Activated CD4-positive, alpha-beta memory T cell treated with anti-CD3 and anti-CD28 coated beads, Interleukin-2, amount 10 ng/mL, durations not matched to agents 7 days and 5 days (primary cell): ENCODE data around the gene MYCBP. TPM values are rescaled to one million over a fixed set of nuclear protein-coding genes. Genes with fewer than 3 reads are reported as not detected.

Experiments used
- CTCF ChIA-PET: fragments of 350-600 bp; sonication (Branson Sonifier 250); formaldehyde crosslinking; loops from one replicate; lab custom pipeline; 2021; ENCODE audit warnings: antibody characterized with exemption, inconsistent platforms; lab: Charles Lee
- POLR2A ChIA-PET: fragments of 350-600 bp; sonication (Branson Sonifier 250); formaldehyde crosslinking; loops from one replicate; lab custom pipeline; 2021; ENCODE audit warnings: antibody characterized with exemption; lab: Charles Lee
- DNase-seq: peaks from one replicate; pipeline ENCODE4 v3.0.0-alpha.2; 2020
- H3K27ac Mint-ChIP-seq: one replicate; pipeline ENCODE4 v1.8.0; 2021; ENCODE audit warnings: mild to moderate bottlenecking, mixed read lengths
- H3K27me3 Mint-ChIP-seq: one replicate; pipeline ENCODE4 v1.8.0; 2021; ENCODE audit warnings: mixed read lengths
- H3K36me3 Mint-ChIP-seq: one replicate; pipeline ENCODE4 v1.8.0; 2021; ENCODE audit warnings: low read depth, mixed read lengths
- H3K4me1 Mint-ChIP-seq: one replicate; pipeline ENCODE4 v1.8.0; 2021; ENCODE audit warnings: mixed read lengths
- H3K4me3 Mint-ChIP-seq: one replicate; pipeline ENCODE4 v1.8.0; 2021; ENCODE audit warnings: mild to moderate bottlenecking, mixed read lengths
- H3K9me3 Mint-ChIP-seq: one replicate; pipeline ENCODE4 v1.8.0; 2021; ENCODE audit warnings: mixed read lengths
- total RNA-seq, 2 experiments: library from RNA; stranded (reverse); gene quantifications; one replicate each; pipeline ENCODE4 v1.2.3, GENCODE V29; 2021

The MYCBP gene
- total RNA-seq, 2 experiments from 2014 or later = 55.3 to 60.7 TPM

DNA sequence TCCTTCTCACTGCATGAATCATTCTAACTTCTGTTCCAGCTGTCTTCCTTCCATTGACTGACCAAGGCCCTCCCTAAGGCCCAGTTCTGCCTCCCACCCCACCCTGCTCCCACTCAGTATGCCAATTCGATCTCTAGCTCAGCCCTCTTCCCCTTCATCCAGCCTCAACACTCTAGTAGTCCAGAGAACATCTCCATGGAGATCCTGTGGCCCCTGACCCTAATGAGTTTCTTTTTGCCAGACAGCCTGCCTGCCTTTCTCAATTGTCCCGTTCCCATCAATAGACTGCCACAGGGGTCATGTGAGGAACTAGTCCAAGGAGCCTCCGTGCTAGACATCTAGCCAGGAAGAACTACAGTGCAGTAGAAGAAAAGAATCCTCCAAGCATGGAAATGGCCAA lies 40.0 kb downstream of the MYCBP start:
- H3K27me3 Mint-ChIP-seq = peaks cover 24% of the 10 kb centered on the region

DNA sequence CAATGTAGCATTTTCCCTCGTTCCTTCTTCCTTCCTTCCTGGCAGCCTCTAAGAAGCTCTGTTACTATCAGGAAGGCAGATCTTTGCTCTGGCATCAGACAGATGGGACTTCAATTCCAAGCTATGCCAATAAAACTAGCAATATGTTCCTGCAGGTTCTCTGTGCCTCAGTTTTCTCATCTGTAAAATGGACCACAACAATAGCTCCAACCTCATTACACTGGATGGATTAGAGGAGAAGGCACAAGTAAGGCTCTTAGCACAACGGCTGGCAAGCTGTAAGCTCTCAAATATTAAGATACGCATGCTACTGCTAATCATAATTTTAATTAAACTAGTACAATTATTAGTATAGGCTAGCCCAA lies 40.8 kb downstream of the MYCBP start:
- CTCF ChIA-PET = interaction anchor here (1.3 kb wide), 1 partner anchor 260 kb away, joined by 3 read pairs; no protein-coding TSS in a partner anchor
- Mint-ChIP-seq H3K4me1 (no peaks in the 10 kb centered on the region), H3K27me3 (peaks cover 29% of the 10 kb centered on the region), H3K4me3 (no peak overlapping the region), H3K36me3 (no peaks in the 10 kb centered on the region), H3K27ac (no peak overlapping the region), H3K9me3 (no peaks in the 10 kb centered on the region)
- DNase-seq = no peak
- POLR2A ChIA-PET = no interaction called here

More for the DNA sequence above, 40.0 kb downstream of the MYCBP start:
- DNase-seq = no peak
- POLR2A ChIA-PET = no interaction called here
- Mint-ChIP-seq H3K9me3 (no peaks in the 10 kb centered on the region), H3K4me1 (no peaks in the 10 kb centered on the region), H3K27ac (no peak overlapping the region), H3K4me3 (no peak overlapping the region), H3K36me3 (peaks cover 4% of the 10 kb centered on the region)
- CTCF ChIA-PET = no interaction called here

DNA sequence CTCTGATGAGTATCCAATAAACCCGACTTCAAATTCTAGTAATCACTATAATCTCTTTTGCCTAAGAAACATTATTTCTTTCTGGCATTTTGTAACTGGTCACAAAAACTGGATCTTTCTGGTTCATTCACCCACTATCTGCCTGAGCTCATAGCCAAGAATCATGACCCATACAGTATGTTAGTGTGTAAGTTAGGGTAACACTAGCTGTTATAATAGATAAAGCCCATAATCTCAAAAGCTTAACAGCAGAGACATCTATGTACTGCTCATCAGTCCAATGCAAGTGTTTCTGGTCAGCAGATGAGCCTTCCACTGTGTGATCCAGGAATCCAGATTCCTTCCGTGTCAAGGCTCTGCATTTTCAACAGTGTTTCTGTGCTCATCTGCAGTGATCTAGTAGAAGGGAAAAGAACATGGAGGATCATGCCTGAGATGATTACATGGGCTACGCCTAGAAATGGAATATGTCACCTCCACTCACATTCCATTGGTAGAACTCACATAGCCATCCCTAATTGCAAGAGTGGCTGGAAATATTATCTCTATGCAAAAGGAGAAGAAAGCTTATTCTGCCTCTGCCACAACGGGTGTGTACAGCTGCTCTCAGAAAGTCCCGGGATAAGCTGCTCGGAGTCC lies 41.3 kb downstream of the MYCBP start:
- no peak overlapping the region for H3K27ac Mint-ChIP-seq
- DNase-seq = no peak
- no peaks in the 10 kb centered on the region for H3K36me3 Mint-ChIP-seq
- no peak overlapping the region for H3K4me3 Mint-ChIP-seq
- no peaks in the 10 kb centered on the region for H3K4me1 Mint-ChIP-seq
- ChIA-PET POLR2A (no interaction called here), CTCF (interaction anchor here (1.3 kb wide), 1 partner anchor 260 kb away, joined by 3 read pairs; no protein-coding TSS in a partner anchor)
- no peaks in the 10 kb centered on the region for H3K9me3 Mint-ChIP-seq
- H3K27me3 Mint-ChIP-seq = peaks cover 34% of the 10 kb centered on the region

DNA sequence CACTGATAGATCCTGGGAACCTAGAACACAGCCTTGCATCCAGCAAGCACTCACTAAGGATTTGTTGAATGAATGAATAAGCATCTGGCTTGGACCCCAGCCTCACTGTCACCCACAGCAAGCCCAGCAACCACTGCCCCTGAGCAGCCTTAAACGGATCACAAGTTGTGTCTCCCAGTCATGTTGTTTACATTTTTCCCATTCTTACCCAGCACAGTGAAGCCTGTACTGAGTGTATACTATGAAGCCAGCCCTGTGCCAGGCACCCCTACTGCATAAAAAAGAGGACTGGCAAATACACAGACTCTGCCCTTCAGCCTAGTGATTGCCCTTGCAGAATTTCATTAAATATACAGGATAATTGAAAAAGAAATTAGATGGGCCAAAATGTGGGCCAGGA lies 43.8 kb downstream of the MYCBP start:
- POLR2A ChIA-PET = no interaction called here
- no peak for DNase-seq
- no peaks in the 10 kb centered on the region for H3K9me3 Mint-ChIP-seq
- H3K36me3 Mint-ChIP-seq = no peaks in the 10 kb centered on the region
- CTCF ChIA-PET = no interaction called here
- H3K4me3 Mint-ChIP-seq = no peak overlapping the region
- peaks cover 52% of the 10 kb centered on the region for H3K27me3 Mint-ChIP-seq
- H3K27ac Mint-ChIP-seq = no peak overlapping the region
- H3K4me1 Mint-ChIP-seq = no peaks in the 10 kb centered on the region

DNA sequence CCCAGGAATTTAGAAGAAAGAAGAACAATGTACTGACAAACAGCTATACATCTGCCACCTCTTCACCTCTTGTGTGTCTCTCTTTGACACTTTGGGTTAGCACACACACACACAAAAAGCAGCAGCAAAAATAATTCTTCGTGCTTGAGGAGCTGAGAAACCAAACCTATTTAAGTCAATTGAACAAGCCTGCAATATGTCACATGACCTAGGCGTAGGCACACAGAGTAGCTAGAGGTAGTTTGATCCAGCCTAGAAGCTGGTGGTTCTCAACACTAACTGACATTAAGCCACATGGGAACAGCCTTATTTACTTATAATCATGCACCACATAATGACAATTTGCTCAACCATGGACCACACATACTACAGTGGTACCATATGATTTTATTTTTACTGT lies 45.8 kb downstream of the MYCBP start:
- Mint-ChIP-seq H3K27ac (no peak overlapping the region), H3K4me3 (no peak overlapping the region), H3K36me3 (no peaks in the 10 kb centered on the region), H3K27me3 (peaks cover 52% of the 10 kb centered on the region), H3K4me1 (no peaks in the 10 kb centered on the region), H3K9me3 (no peaks in the 10 kb centered on the region)
- ChIA-PET POLR2A (no interaction called here), CTCF (interaction anchor here (1.2 kb wide), 1 partner anchor 8 kb away, joined by 4 read pairs; no protein-coding TSS in a partner anchor)
- DNase-seq = no peak

DNA sequence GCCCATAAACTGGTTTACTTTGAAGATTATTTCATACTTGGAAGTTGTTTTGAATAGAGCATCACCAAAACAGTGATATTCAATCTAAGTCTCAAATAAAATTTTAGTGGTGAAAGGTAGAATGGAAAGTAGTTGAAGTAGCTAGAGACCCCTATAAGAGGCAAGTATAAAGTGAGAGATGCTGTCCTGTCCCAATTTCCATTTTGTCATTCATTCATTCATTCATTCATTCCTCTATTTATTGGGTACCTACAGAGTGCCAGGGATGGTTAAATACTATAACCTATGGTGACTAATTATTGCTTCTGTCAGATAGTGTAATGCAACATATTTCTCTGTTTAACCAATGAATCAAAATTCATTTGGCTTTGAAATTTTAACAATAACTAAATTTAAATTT lies 46.3 kb downstream of the MYCBP start:
- Mint-ChIP-seq H3K36me3 (no peaks in the 10 kb centered on the region), H3K4me1 (no peaks in the 10 kb centered on the region), H3K27me3 (peaks cover 54% of the 10 kb centered on the region), H3K9me3 (no peaks in the 10 kb centered on the region), H3K27ac (no peak overlapping the region), H3K4me3 (no peak overlapping the region)
- CTCF ChIA-PET = interaction anchor here (1.2 kb wide), 1 partner anchor 8 kb away, joined by 4 read pairs; no protein-coding TSS in a partner anchor
- POLR2A ChIA-PET = no interaction called here
- no peak for DNase-seq

DNA sequence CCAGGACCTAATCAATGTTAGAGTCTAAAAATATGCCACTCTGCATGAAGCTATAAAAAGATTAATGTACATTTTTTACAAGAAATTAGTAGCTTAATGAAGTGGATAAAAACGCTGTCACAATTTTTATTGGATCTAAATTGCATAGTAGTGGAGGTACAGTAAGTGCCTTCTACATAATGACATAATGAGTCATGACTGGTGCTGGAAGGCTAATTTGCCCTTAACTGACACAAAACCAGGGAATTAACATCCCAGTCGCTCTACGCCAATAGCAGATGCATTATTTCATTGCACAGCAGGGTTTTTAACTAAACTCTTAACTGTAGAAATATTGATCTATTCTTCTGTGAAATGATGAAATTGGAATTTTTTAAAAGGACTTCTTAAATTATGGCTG lies 46.9 kb downstream of the MYCBP start:
- CTCF ChIA-PET = no interaction called here
- Mint-ChIP-seq H3K4me1 (no peaks in the 10 kb centered on the region), H3K4me3 (no peak overlapping the region), H3K36me3 (no peaks in the 10 kb centered on the region), H3K27me3 (peaks cover 56% of the 10 kb centered on the region), H3K27ac (no peak overlapping the region), H3K9me3 (no peaks in the 10 kb centered on the region)
- POLR2A ChIA-PET = no interaction called here
- no peak for DNase-seq

DNA sequence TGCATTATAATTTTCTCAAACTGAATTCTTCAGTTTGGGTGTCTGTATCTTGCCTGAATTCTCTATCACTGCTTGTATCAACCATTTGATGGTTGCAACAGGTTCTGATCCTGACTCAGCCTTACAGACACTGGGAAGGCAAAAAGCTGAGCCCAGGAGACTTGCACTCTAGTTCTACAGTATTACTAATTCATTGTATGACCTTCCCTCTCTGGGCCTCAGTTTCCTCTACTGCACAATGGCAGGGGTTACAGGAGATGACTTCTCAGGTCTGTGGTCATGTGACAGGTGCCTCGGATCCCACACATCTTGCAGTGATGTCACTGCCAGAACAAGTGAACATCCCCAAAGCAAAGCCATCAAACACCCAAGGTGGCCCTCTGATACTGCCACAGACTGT lies 52.3 kb downstream of the MYCBP start:
- H3K27me3 Mint-ChIP-seq = peaks cover 67% of the 10 kb centered on the region
- peaks cover 6% of the 10 kb centered on the region for H3K4me1 Mint-ChIP-seq
- H3K36me3 Mint-ChIP-seq = no peaks in the 10 kb centered on the region
- H3K9me3 Mint-ChIP-seq = no peaks in the 10 kb centered on the region
- DNase-seq = no peak
- POLR2A ChIA-PET = no interaction called here
- no peak overlapping the region for H3K4me3 Mint-ChIP-seq
- CTCF ChIA-PET = interaction anchor here (1.1 kb wide), 1 partner anchor 212 kb away, joined by 3 read pairs; no protein-coding TSS in a partner anchor
- H3K27ac Mint-ChIP-seq = no peak overlapping the region

DNA sequence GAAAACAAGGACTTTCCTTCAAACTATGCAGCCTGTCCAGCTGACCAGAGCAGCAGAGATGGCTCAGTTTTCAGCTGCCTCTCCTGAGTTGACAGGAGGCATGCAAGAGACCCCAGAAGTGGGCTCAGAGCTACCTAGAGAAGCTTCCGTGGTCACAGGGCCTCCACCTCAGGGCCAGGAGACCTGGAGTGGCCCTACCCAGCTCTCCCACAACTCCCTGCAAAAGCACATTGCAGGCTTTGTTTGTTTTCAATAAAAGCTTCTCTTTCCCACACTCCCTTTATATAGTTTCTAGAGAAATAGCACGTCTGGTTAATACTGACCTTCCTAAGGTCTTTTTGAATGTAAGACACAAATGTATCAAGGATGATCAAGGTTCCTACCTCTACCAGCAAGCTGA lies 53.6 kb downstream of the MYCBP start:
- CTCF ChIA-PET = interaction anchor here (1.0 to 2.5 kb wide), 5 partner anchors 8 to 273 kb away, joined by 3 to 16 read pairs (median 4); no protein-coding TSS in a partner anchor
- DNase-seq = no peak
- Mint-ChIP-seq H3K9me3 (no peaks in the 10 kb centered on the region), H3K27me3 (peaks cover 67% of the 10 kb centered on the region), H3K36me3 (no peaks in the 10 kb centered on the region), H3K4me3 (no peak overlapping the region), H3K27ac (no peak overlapping the region), H3K4me1 (peaks cover 8% of the 10 kb centered on the region)
- POLR2A ChIA-PET = interaction anchor here (1.0 kb wide), 1 partner anchor 158 kb away, joined by 3 read pairs; no protein-coding TSS in a partner anchor

DNA sequence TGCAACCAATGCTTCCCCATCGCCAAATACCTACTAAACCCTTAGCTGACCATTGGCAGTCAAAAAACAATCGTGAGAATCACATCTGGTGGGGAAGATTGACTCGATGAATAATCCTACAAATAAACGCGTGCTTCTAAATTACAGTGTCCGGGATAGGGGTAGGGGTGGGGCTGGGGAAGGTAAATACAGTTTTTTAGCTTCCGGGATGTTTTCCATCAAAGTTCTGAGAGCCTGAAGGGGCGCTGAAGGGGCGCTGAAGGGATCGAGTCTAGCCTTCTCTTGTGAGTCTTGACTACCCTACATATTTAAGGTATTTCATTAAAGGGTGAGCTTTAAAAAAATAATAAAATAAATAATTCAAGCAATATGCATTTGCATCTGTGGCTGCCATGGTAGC lies 54.1 kb downstream of the MYCBP start:
- Mint-ChIP-seq H3K36me3 (no peaks in the 10 kb centered on the region), H3K4me3 (no peak overlapping the region), H3K9me3 (no peaks in the 10 kb centered on the region), H3K4me1 (peaks cover 8% of the 10 kb centered on the region), H3K27me3 (peaks cover 70% of the 10 kb centered on the region), H3K27ac (no peak overlapping the region)
- ChIA-PET POLR2A (interaction anchor here (1.0 kb wide), 1 partner anchor 159 kb away, joined by 3 read pairs; no protein-coding TSS in a partner anchor), CTCF (interaction anchor here (1.0 to 2.5 kb wide), 4 partner anchors 8 to 273 kb away, joined by 3 to 16 read pairs (median 5); no protein-coding TSS in a partner anchor)
- DNase-seq = no peak

DNA sequence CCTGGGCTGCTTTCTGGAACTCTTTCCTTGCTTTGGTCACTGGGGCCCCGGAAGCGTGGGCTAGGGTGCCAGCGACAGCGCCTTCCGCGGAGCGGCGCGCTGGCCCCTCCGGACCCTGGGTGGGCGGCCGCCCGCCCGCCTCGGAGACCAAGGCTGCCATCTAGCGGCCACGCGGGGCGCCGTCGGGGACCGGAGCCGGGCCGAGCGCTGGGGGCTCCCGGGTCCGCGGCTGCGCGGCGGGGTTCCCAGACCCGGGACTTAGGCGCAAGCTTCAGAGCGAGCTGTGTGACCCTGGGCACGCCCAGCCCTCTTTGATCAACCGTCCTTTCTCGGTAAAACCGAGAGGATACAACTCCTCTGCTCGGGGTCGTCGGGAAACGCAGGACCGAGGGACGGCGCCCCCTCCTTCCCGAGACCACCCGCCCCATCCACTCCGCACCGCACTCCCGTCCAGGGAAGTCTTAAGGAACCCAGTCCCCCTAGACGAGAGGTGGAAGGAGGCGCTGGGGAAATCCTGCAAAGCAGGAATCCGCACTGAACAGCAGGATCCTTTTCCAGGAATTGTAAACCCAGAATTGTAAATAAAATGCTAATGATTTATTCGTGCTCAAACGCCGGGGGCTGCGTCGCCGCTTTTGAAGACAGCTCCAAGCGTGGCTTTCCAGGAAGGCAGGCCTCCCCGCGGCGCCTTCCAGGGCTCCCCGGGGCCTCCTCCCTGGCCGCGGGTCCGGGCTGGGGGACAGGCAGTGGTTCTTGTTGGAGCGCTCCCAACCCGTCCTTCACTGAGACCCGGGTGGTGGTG lies 54.8 kb downstream of the MYCBP start:
- Mint-ChIP-seq H3K27ac (no peak overlapping the region), H3K4me1 (peaks cover 8% of the 10 kb centered on the region), H3K36me3 (no peaks in the 10 kb centered on the region), H3K27me3 (peaks cover 76% of the 10 kb centered on the region), H3K9me3 (no peaks in the 10 kb centered on the region), H3K4me3 (no peak overlapping the region)
- POLR2A ChIA-PET = interaction anchor here (1.0 kb wide), 1 partner anchor 159 kb away, joined by 3 read pairs; no protein-coding TSS in a partner anchor
- CTCF ChIA-PET = interaction anchor here (0.6 to 2.5 kb wide), 4 partner anchors 9 to 902 kb away, joined by 3 to 16 read pairs (median 5); no protein-coding TSS in a partner anchor
- DNase-seq = peak; percentile 34

DNA sequence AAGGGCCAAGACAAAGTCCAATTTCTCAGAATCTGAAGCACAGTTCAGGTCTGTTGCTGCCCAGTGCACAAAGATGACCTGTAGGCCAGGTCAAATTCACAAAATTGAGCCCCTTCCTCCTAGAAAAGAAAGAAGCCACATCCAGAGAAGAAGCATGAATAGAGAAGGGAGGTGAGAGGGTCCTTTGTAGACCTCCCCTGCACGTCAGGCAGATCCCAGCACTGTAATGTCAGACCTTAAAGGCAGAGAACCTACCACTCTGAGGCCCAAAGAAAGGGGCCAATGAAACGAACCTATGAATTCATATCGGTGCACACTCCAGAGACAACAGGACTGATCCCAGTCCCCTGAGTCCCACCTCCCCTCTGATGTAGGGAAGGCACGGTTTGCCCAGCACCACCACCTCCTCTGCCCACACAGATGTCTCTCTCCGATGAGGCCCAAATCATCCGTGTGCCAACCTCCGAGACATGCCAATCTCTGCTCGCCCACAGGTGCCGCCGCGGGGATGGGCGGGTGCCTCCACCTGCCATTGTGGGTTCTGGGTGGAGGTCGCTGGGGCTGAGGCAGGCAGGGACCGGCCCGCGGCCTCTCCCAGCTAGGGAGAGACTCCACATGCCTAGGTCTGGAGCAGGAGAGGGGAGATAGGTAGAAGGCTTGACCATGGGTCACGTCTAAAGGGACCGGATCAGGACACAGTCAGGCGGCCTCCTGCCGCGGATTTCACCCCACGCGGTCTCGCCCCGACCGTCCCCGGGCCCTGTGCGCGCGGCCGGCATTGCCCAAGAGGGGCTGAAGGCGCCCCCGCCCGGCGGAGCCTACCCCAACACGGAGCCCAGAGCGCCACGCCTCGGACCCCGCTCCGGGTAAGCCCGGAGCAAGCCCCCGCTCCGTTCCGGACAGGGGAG lies 55.6 kb downstream of the MYCBP start:
- H3K27me3 Mint-ChIP-seq = peaks cover 83% of the 10 kb centered on the region
- no peak overlapping the region for H3K4me3 Mint-ChIP-seq
- no peaks in the 10 kb centered on the region for H3K36me3 Mint-ChIP-seq
- POLR2A ChIA-PET = no interaction called here
- no peak for DNase-seq
- CTCF ChIA-PET = interaction anchor here (2.5 kb wide), 1 partner anchor 18 kb away, joined by 16 read pairs; no protein-coding TSS in a partner anchor
- H3K4me1 Mint-ChIP-seq = peaks cover 8% of the 10 kb centered on the region
- no peaks in the 10 kb centered on the region for H3K9me3 Mint-ChIP-seq
- H3K27ac Mint-ChIP-seq = no peak overlapping the region
